Kidney epithelial cell (primary cell): ENCODE measurements around the gene CMTM4. TPM values are rescaled to one million over a fixed set of nuclear protein-coding genes. Genes with fewer than 3 reads are reported as not detected.

Experiments used
- DNase-seq: peaks from one replicate; pipeline ENCODE4 v3.0.0-alpha.2; 2010; ENCODE audit warnings: low read depth
- H3K27me3 ChIP-seq: 2 replicates; pipeline ENCODE4 v1.6.0; 2011; ENCODE audit warnings: low read length; ENCODE audit not compliant: control insufficient read depth, insufficient read depth
- H3K36me3 ChIP-seq: 2 replicates; pipeline ENCODE4 v1.5.1; 2011; ENCODE audit warnings: low read length; ENCODE audit not compliant: control insufficient read depth, insufficient read depth
- H3K4me3 ChIP-seq: 2 replicates; pipeline ENCODE4 v1.5.1; 2011; ENCODE audit warnings: low read depth, mild to moderate bottlenecking, control low read depth, low read length
- total RNA-seq: library from RNA; depleted of rRNA; stranded (reverse); fragments of >200 nt; gene quantifications from 2 replicates; pipeline ENCODE4 v1.2.3, GENCODE V29; 2015
- TF ChIP-seq, protein P1 (sequence below): IDR thresholded peaks from 2 replicates; pipeline ENCODE4 v1.5.1; 2011; ENCODE audit warnings: mild to moderate bottlenecking, moderate library complexity, low read length, control low read depth, inconsistent platforms; ENCODE audit not compliant: insufficient read depth, poor library complexity, severe bottlenecking

Gene CMTM4
- 74.3 and 75.2 TPM in 2 replicates for total RNA-seq

DNA sequence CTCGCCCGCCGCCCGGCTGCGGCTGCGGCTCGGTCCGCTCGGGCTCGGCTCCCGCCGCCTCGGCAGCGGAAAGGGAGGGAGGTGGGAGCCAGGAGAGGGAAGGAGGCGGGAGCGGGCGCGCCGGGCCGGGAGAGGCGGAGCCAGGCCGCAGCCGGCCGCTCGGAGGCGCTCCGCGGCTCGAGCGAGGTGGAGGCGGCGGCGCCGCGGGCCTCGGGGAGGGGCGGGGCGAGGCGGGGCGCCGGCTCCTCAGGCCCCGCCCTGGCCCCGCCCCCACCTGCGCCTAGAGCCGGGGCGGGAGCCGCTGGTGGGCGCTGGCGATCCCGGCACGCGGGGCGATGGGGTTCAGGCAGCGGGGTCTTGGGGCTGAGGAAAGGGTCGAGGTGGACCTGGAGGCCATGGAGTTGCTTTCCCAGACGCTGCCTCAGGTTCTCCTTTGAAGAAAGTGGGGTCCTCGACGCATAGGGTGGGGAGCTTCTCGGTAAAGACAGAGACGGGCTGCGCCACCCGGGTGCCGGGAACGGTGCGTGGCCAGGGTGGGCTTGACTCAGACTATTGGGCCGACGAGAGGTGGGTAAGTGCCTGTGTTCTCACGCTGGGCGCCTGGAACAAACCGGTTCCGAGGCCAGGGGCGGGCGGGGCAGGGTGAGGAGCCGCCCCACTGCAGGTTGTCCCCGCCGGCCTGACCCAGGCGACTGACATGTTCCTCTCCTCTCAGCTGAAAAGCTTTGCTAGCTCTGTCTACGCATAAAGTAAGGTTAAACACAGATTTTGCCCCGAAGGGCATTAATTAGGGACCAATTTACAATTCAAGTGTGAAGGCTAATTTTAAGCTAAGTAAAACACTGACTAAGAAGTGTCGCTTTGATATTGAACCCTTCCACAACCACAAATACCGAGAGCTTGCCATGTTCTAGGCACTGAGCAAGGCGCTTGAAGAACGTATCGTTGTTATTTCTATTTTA lies at the start of gene CMTM4:
TSS of gene CMTM4 (minus strand) at position 75 of the 962 bp plus-strand sequence. CDS start 218 bp downstream, outside the sequence.
- no peaks in the 10 kb centered on the region for H3K36me3 ChIP-seq
- DNase-seq, result no peak
- H3K4me3 ChIP-seq, result peak within 1 kb of the TSS; percentile 79
- H3K27me3 ChIP-seq, result peaks cover 3% of the 10 kb centered on the region
- TF ChIP-seq, protein P1, sequence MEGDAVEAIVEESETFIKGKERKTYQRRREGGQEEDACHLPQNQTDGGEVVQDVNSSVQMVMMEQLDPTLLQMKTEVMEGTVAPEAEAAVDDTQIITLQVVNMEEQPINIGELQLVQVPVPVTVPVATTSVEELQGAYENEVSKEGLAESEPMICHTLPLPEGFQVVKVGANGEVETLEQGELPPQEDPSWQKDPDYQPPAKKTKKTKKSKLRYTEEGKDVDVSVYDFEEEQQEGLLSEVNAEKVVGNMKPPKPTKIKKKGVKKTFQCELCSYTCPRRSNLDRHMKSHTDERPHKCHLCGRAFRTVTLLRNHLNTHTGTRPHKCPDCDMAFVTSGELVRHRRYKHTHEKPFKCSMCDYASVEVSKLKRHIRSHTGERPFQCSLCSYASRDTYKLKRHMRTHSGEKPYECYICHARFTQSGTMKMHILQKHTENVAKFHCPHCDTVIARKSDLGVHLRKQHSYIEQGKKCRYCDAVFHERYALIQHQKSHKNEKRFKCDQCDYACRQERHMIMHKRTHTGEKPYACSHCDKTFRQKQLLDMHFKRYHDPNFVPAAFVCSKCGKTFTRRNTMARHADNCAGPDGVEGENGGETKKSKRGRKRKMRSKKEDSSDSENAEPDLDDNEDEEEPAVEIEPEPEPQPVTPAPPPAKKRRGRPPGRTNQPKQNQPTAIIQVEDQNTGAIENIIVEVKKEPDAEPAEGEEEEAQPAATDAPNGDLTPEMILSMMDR, result peak; percentile 32

DNA sequence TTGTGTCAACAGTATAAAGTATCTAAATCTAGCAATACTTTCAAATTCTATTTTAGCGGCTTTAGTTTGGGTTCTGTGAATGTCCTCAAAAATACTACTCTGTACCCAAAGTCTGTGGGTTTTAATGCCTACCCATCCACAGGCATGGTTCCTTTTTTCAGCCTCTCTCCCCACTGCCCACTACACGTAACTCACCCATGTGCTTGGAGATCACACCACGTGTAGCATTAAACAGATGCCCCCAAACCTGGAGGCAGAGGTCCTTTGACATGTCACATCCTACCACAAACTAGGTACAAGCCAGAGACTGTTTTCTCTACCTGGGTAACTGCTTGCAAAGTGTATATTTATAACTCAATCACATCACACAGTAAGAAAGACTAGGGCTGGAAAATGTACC lies 49.5 kb upstream of the CMTM4 start:
- TF ChIP-seq, protein P1, result no peak
- no peak for DNase-seq
- Histone ChIP-seq H3K27me3 (no peaks in the 10 kb centered on the region), H3K4me3 (no peak overlapping the region), H3K36me3 (peaks cover 2% of the 10 kb centered on the region)

DNA sequence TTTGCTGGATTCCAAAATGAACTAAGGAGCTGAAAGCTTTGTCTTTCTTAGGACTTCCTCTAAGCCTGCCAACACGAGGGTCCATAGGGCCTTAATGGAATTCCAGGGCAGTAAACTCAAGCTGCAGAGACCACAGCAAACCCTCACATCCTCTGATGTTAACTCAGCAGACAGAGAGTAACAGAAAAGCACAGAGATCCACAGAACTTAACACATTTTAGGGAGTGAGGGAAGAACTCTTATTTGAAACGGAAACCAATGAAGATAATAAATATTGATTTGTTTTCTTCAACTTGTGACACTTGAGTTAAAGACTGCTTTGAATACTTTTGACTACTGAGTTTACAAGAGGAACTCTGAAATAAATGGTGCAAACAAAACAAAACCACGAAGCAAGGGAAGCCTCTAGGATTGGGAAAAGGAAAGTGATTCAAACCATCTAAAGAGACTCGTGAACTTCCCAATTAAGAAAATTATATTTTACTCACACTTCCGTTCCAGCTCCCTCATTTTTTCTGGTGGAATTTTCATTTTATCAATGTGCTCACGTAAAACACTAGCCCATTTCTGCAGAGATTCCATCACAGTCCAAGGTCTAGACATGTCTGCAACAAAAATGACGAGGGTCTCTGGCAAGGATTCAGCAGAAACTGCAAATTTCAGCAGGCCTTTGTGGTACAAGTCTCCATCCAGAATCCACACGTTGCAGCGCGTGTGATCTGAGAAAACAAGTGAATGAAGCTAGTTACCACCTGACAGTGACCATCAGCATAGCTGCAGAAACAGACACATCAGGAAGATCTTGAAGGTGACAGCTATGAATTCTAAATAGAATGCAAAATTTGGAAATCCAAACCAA lies 45.6 kb upstream of the CMTM4 start:
- DNase-seq, result no peak
- Histone ChIP-seq H3K36me3 (peaks cover 2% of the 10 kb centered on the region), H3K4me3 (no peak overlapping the region), H3K27me3 (no peaks in the 10 kb centered on the region)
- TF ChIP-seq, protein P1, result no peak

DNA sequence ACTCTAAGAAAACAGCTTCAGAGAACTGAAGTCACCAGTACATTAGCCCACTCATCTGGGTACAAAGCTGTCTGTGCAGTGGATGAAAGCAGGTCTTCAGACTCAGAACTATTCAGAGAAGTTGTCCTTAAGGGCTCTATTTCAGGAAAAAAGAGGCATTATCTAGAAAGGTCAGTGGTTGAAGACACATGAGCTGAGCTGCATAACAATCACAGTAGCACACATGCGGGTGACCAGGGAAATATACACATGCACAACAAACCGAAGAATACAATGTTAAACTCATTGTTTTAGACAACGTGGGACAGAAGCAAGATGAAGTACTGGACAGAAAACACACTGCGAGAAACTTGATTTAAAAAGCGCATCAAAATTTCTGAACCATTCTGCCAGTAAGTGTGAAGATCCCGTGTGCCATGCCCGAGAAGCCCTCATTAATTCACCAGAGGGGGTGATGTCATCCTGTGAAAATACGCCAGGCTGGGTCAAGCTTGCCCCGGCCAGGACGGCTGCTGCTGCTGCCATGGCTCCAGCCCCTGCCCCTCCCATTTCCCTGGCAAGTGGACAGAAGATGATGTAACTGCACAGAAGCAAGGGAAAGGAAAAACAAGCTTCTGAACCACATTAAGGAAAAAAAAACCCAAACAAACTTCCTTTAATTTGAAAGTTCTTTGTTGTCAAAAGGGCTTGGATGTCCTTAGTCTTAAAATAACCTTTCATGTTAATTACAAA lies 44.8 kb upstream of the CMTM4 start:
- H3K27me3 ChIP-seq, result no peaks in the 10 kb centered on the region
- peaks cover 2% of the 10 kb centered on the region for H3K36me3 ChIP-seq
- H3K4me3 ChIP-seq, result no peak overlapping the region
- TF ChIP-seq, protein P1, result no peak
- peak; percentile 83 for DNase-seq

DNA sequence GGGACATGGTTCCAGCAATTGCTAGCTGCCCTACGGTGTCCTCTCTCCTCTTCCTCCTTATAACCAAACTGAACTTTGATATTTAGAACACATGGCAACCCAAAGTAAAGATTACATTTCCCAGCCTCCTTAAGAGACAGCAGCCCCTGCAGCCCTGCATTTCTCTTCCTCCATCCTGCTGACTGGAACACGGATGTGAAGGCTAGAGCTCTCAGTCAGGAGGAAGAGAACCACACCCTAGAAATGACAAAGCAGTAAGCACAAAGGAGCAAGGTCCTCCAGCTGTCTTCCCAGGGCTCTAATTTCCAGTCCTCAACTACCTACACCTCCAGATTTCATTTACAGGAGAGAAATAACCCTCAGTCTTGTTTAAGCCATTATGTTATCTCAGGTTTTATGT lies 44.0 kb upstream of the CMTM4 start:
- Histone ChIP-seq H3K27me3 (no peaks in the 10 kb centered on the region), H3K36me3 (peaks cover 3% of the 10 kb centered on the region), H3K4me3 (no peak overlapping the region)
- TF ChIP-seq, protein P1, result no peak
- no peak for DNase-seq
